A673 (cell line): Measurements from ENCODE around the gene YIF1B. TPM values are rescaled to one million over a fixed set of nuclear protein-coding genes. Genes with fewer than 3 reads are reported as not detected.

Experiments
- BruUV-seq: library from RNA; stranded (reverse); fragments of 400-500 nt; replicated peaks from 2 replicates; lab custom pipeline; 2021; lab: Mats Ljungman, UMichigan
- CTCF ChIA-PET: fragments of 300-600 bp; sonication (Branson Sonifier 250); formaldehyde crosslinking; loops from one replicate; lab custom pipeline; 2022; ENCODE audit warnings: antibody characterized with exemption; lab: Charles Lee
- POLR2A ChIA-PET: fragments of 300-600 bp; sonication (Branson Sonifier 250); formaldehyde crosslinking; loops from one replicate; lab custom pipeline; 2022; ENCODE audit warnings: antibody characterized with exemption; ENCODE audit not compliant: low non-redundant PET; lab: Charles Lee
- DNase-seq: peaks from one replicate; pipeline ENCODE4 v3.0.0-alpha.2; 2015; ENCODE audit warnings: low spot score
- H3K27ac ChIP-seq: fragments of 200-600 bp; sonication (generic); 2 replicates; pipeline ENCODE4 v1.5.1; 2016; ENCODE audit warnings: mixed run types, low read depth, mild to moderate bottlenecking, mixed read lengths, antibody characterized with exemption, low read length; ENCODE audit not compliant: poor library complexity, severe bottlenecking
- H3K27me3 ChIP-seq: fragments of 200-600 bp; sonication (generic); replicated peaks from 2 replicates; pipeline ENCODE4 v1.6.1; 2017; ENCODE audit warnings: mixed run types, low read depth, mild to moderate bottlenecking, mixed read lengths, antibody characterized with exemption, low read length; ENCODE audit not compliant: insufficient read depth, poor library complexity
- H3K36me3 ChIP-seq: fragments of 200-600 bp; sonication (generic); 2 replicates; pipeline ENCODE4 v1.6.1; 2016; ENCODE audit warnings: mixed run types, mild to moderate bottlenecking, mixed read lengths, antibody characterized with exemption, low read length; ENCODE audit not compliant: insufficient read depth, poor library complexity, severe bottlenecking
- H3K4me1 ChIP-seq: fragments of 200-600 bp; sonication (generic); 2 replicates; pipeline ENCODE4 v1.6.1; 2017; ENCODE audit warnings: mixed run types, mild to moderate bottlenecking, mixed read lengths, antibody characterized with exemption, low read length; ENCODE audit not compliant: insufficient read depth, poor library complexity, severe bottlenecking
- H3K4me3 ChIP-seq: fragments of 200-600 bp; sonication (generic); 2 replicates; pipeline ENCODE4 v1.5.1; 2016; ENCODE audit warnings: low read depth, mixed run types, mild to moderate bottlenecking, mixed read lengths, low read length; ENCODE audit not compliant: poor library complexity, severe bottlenecking
- H3K9me3 ChIP-seq: fragments of 200-600 bp; sonication (generic); 2 replicates; pipeline ENCODE4 v1.6.1; 2016; ENCODE audit warnings: mixed run types, low read depth, mild to moderate bottlenecking, mixed read lengths, antibody characterized with exemption, low read length; ENCODE audit not compliant: poor library complexity, severe bottlenecking
- EZH2 ChIP-seq: fragments of 200-600 bp; sonication (generic); IDR thresholded peaks from 2 replicates; pipeline ENCODE4 v1.6.1; 2017; ENCODE audit warnings: borderline replicate concordance, low read depth, mild to moderate bottlenecking, mixed read lengths, antibody characterized with exemption, low read length; ENCODE audit not compliant: poor library complexity, severe bottlenecking
- intact Hi-C: fragments of 100-400 bp; cut with micrococcal nuclease; formaldehyde crosslinking; loops from one replicate; pipeline ENCODE4 v1.10.0; 2022; ENCODE audit not compliant: unreplicated experiment
- total RNA-seq: library from RNA; stranded (reverse); gene quantifications from 2 replicates; pipeline ENCODE4 v1.2.3, GENCODE V29; 2021
- TF ChIP-seq, protein P1 (sequence below): fragments of 300-800, 200-600 bp; sonication (generic); conservative IDR thresholded peaks from 2 replicates; pipeline ENCODE4 v1.5.1; 2017; ENCODE audit warnings: low read depth, mild to moderate bottlenecking, antibody characterized with exemption, low read length, moderate library complexity, mixed read lengths

YIF1B gene
- total RNA-seq, 1 experiment from 2014 or later, result 57.6 TPM

GRCh38 chr19:38255383-38256014 lies 60.2 kb downstream of the YIF1B start:
- Histone ChIP-seq H3K4me3 (no peak overlapping the region), H3K36me3 (no peaks in the 10 kb centered on the region), H3K4me1 (peaks cover 20% of the 10 kb centered on the region), H3K27ac (no peak overlapping the region), H3K27me3 (no peaks in the 10 kb centered on the region), H3K9me3 (no peaks in the 10 kb centered on the region)
- no peak for DNase-seq
- ChIA-PET POLR2A (no interaction called here), CTCF (no interaction called here)
- intact Hi-C loops, result no loop called here
- no peak for TF ChIP-seq EZH2
- TF ChIP-seq, protein P1, sequence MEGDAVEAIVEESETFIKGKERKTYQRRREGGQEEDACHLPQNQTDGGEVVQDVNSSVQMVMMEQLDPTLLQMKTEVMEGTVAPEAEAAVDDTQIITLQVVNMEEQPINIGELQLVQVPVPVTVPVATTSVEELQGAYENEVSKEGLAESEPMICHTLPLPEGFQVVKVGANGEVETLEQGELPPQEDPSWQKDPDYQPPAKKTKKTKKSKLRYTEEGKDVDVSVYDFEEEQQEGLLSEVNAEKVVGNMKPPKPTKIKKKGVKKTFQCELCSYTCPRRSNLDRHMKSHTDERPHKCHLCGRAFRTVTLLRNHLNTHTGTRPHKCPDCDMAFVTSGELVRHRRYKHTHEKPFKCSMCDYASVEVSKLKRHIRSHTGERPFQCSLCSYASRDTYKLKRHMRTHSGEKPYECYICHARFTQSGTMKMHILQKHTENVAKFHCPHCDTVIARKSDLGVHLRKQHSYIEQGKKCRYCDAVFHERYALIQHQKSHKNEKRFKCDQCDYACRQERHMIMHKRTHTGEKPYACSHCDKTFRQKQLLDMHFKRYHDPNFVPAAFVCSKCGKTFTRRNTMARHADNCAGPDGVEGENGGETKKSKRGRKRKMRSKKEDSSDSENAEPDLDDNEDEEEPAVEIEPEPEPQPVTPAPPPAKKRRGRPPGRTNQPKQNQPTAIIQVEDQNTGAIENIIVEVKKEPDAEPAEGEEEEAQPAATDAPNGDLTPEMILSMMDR, result no peak
- BruUV-seq, result no TSS peak

- no peak overlapping the region for H3K4me3 ChIP-seq
- POLR2A ChIA-PET, result no interaction called here
- no peaks in the 10 kb centered on the region for H3K9me3 ChIP-seq
- intact Hi-C loops, result no loop called here
- TF ChIP-seq, protein P1, result no peak
- no peak for TF ChIP-seq EZH2
- H3K36me3 ChIP-seq, result no peaks in the 10 kb centered on the region
- peaks cover 20% of the 10 kb centered on the region for H3K4me1 ChIP-seq
- no peak for DNase-seq
- CTCF ChIA-PET, result interaction anchor here (0.6 kb wide), 1 partner anchor 8 kb away, joined by 3 read pairs; no protein-coding TSS in a partner anchor
- H3K27me3 ChIP-seq, result no peaks in the 10 kb centered on the region
- no TSS peak for BruUV-seq
- H3K27ac ChIP-seq, result no peak overlapping the region
Measured at GRCh38 chr19:38253788-38254187, 62.0 kb downstream of the YIF1B start.

Other genes with a start within 250 kb of the YIF1B start
- gene DPF1, start 91.7 kb downstream of the YIF1B start, total RNA-seq, result 6.3 and 8.1 TPM in 2 replicates
- 1.1 TPM in 1 of 2 replicates, not detected in the other for gene PPP1R14A, start 59.6 kb downstream of the YIF1B start, total RNA-seq
- 0.42 TPM in 1 of 2 replicates, not detected in the other for gene SPINT2, start 51.4 kb downstream of the YIF1B start, total RNA-seq
- gene C19orf33, start 11.7 kb downstream of the YIF1B start, total RNA-seq, result not detected in 2 replicates
- gene KCNK6, start 3.9 kb upstream of the YIF1B start, total RNA-seq, result 0.11 TPM in 1 of 2 replicates, not detected in the other
- gene CATSPERG, start 19.9 kb upstream of the YIF1B start, total RNA-seq, result 1.2 and 1.3 TPM in 2 replicates
- 303 and 321 TPM in 2 replicates for gene PSMD8, start 58.6 kb upstream of the YIF1B start, total RNA-seq
- gene GGN, start 72.1 kb upstream of the YIF1B start, total RNA-seq, result 0.83 and 1.3 TPM in 2 replicates
- 6.2 and 6.8 TPM in 2 replicates for gene SPRED3, start 72.8 kb upstream of the YIF1B start, total RNA-seq
- gene FAM98C, start 87.1 kb upstream of the YIF1B start, total RNA-seq, result 11.8 and 12.1 TPM in 2 replicates
- not detected in 2 replicates for gene RASGRP4, start 110.3 kb upstream of the YIF1B start, total RNA-seq
- 0.28 and 0.55 TPM in 2 replicates for gene RYR1, start 117.7 kb upstream of the YIF1B start, total RNA-seq